ENCODE results near the gene PDE8A.
"Not testable (repeated sequence)": the region's sequence is repeated elsewhere in the genome, so short reads cannot be mapped to it uniquely, and the experiment has no call there.

The PDE8A gene

GRCh38 chr15:85171736-85172135 lies 190.1 kb downstream of the PDE8A start:
- TF ChIP-seq CTCF (conservative IDR thresholded peaks at IDR 0.05; ENCODE audit: low read length), result no peak
- no peak for DNase-seq (ENCODE audit: low read depth)

DNA sequence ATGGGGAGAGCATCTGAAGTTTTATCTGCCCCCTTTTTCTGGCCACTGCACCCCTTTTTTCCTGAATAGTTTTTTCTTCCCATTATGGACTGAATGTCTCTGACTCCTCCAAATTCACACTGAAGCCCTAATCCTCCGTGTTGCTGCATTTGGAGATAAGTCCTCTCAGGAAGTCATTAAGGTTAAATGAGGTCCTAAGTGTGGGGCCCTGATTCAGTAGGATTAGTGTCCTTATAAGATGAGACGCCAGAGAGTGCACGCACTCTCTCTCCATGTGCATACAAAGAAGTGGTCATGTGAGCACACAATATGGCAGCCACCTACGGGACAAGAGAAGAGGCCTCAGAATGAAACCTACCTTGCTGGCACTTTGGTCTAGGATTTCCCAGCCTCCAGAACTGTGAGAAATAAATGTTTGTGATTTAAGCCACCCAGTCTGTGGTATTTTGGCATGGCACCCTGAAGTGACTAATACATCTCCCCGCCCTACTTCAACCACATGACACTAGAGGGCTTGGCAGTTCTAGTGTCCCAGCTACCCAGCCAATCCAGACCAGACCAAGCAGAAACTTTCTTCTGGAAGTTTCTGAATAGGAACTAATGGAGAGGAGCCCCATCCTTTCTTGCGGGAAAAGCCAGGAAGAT lies 191.3 kb downstream of the PDE8A start:
- TF ChIP-seq CTCF (conservative IDR thresholded peaks at IDR 0.05; ENCODE audit: low read length), result no peak
- DNase-seq (ENCODE audit: low read depth), result no peak
- no peak overlapping the region for H3K4me3 ChIP-seq (ENCODE audit: low read length)

More at GRCh38 chr15:85171736-85172135, 190.1 kb downstream of the PDE8A start:
- no peak overlapping the region for H3K4me3 ChIP-seq (ENCODE audit: low read length)

DNA sequence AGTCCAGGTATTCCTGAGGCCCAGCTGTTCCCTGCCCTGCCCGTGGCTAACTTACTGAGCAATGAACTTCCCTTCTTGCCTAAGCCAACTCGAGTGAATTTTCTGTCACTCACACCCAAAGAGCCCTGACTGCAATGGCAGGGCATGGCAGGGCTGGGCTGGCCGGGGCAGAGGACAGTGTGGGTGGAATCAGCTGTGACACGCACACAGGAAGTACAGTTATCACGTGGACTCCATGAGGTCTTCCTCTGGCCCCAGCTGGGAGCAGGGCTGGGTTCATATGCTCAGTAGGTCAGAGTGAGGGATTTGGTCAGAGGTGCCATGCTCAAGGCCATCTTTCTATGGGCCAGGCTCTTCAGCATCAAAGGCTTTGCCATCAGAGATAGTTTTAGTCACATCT lies 192.0 kb downstream of the PDE8A start:
- DNase-seq (ENCODE audit: low read depth); H3K4me3 ChIP-seq (ENCODE audit: low read length): not testable (repeated sequence)

DNA sequence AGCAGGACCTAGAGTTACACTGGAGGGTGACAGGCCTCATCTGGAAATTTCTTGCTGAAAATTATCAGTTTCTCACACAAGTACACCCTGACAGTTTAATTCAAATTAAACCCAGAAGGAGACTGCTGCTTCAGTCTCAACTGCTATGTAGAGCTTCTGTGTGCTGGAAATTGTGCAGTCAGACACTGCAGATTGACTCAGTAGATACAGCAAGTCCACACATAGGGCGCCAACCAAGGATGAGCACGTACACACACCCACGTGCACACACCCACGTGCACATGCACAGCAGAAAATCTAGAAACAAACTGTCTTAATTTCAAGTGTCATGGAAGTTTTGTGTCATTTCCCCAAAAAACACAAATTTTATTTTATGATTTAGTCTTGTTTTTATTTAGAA lies 192.9 kb downstream of the PDE8A start:
- DNase-seq (ENCODE audit: low read depth), result no peak
- TF ChIP-seq CTCF (conservative IDR thresholded peaks at IDR 0.05; ENCODE audit: low read length), result no peak
- H3K4me3 ChIP-seq (ENCODE audit: low read length), result no peak overlapping the region

DNA sequence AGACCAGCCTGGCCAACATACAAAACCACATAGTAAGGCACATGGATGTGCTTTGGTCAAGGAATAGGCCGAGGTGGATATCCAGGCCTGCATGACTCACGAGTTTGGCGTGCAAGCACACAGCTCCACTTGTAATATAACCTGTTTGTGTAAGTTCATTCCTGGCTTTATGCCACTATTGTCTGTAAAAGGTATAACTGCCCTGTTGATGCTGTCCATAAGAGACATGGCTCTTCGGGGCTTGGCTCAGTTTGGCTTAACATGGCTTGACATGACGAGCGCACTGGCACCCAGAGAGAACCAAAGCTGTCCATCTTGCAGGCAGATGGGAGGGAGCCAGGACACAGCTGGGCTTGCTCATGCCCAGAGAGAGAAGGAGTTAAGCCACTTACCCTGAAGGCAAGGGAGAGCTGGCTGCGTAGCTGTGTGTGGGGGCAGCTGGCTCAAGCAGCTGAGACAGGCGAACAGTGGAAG lies 195.4 kb downstream of the PDE8A start:
- not testable (repeated sequence) for H3K4me3 ChIP-seq (ENCODE audit: low read length)
- DNase-seq (ENCODE audit: low read depth), result peak; percentile 53

DNA sequence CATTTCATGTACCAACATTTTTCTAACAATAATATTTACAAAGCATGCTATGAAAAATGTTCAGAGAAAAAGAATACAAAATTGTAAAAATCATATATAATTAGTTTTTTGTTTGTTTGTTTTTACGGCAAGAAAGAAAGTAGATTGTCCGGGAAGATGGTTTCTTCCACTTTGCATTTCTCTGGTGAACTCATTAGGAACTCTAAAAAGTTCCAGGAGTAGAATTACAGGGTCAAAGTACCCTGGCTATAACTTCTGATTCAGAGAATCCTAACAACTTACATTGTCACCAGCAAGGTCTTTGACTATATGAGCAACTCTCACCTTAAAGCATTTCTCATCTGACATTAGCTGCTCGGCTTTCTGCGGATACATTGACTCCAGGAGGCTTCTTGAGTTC lies 196.7 kb downstream of the PDE8A start:
- DNase-seq (ENCODE audit: low read depth), result no peak
- TF ChIP-seq CTCF (conservative IDR thresholded peaks at IDR 0.05; ENCODE audit: low read length), result no peak
- no peak overlapping the region for H3K4me3 ChIP-seq (ENCODE audit: low read length)

- no peak for DNase-seq (ENCODE audit: low read depth)
- no peak for TF ChIP-seq CTCF (conservative IDR thresholded peaks at IDR 0.05; ENCODE audit: low read length)
Observed at GRCh38 chr15:85179700-85180099, 198.0 kb downstream of the PDE8A start.

GRCh38 chr15:85185350-85185749 lies 203.7 kb downstream of the PDE8A start:
- not testable (repeated sequence) for H3K4me3 ChIP-seq (ENCODE audit: low read length); DNase-seq (ENCODE audit: low read depth)

More at GRCh38 chr15:85179700-85180099, 198.0 kb downstream of the PDE8A start:
- no peak overlapping the region for H3K4me3 ChIP-seq (ENCODE audit: low read length)

DNA sequence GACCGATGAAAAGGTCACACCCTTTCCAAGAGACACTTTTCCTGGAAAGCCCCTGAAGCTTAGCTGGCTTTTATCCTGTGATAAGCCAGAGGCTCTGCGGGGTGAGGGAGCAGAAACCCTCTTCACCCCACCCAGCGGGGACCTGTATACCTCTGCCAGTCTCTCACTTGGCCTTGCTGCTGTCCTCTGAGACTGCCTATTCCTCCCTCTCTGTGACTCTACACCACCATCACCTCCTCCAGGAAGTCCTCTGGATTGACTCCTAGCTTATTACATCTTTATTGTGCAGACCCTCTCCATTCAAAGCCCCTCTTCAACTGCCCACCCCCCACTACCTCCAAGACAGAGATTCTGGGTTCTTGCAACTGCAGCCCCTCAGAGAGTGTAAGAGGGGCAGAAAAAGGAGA lies 206.5 kb downstream of the PDE8A start:
- not testable (repeated sequence) for H3K4me3 ChIP-seq (ENCODE audit: low read length); DNase-seq (ENCODE audit: low read depth)
